HepG2 (cell line): ENCODE results near the gene LAMC3. TPM values are rescaled to one million over a fixed set of nuclear protein-coding genes. Genes with fewer than 3 reads are reported as not detected.

Experiments used
- ATAC-seq: fragments of 200-7000 bp; cut with Tn5 transposase; 3 replicates; pipeline ENCODE4 v1.9.1; 2020; ENCODE audit warnings: mild to moderate bottlenecking, moderate library complexity
- BruUV-seq: library from RNA; stranded (reverse); fragments of 400-500 nt; replicated peaks from 2 replicates; lab custom pipeline; 2021; lab: Mats Ljungman, UMichigan
- CTCF ChIA-PET: fragments of 300-600 bp; formaldehyde crosslinking; extraction: SDS; loops from one replicate; lab custom pipeline; 2021; ENCODE audit warnings: low total read pairs, inconsistent platforms, low intra/inter-chr PET ratio; lab: Yijun Ruan, JAX
- POLR2A ChIA-PET: fragments of 350-600 bp; sonication (Branson Sonifier 250); formaldehyde crosslinking; loops from one replicate; lab custom pipeline; 2020; ENCODE audit warnings: antibody characterized with exemption, inconsistent platforms; lab: Yijun Ruan, JAX
- DNase-seq: peaks from one replicate; pipeline ENCODE4 v3.0.0-alpha.2; 2015; ENCODE audit warnings: low spot score
- FAIRE-seq: peaks from 3 replicates; lab custom pipeline; 2011; peaks lifted over from hg19 to GRCh38; lab: Jason Lieb, UNC
- H2AFZ ChIP-seq: one replicate; pipeline ENCODE4 v1.6.1; 2011; ENCODE audit warnings: low read length, inconsistent platforms
- H3K27ac ChIP-seq: fragments of 300-600 bp; 3 replicates; pipeline ENCODE4 v1.8.0; 2011; ENCODE audit warnings: mixed run types, mild to moderate bottlenecking, mixed read lengths, low read length, inconsistent platforms; ENCODE audit not compliant: insufficient read depth; ENCODE audit errors: extremely low read length
- H3K27me3 ChIP-seq, 2 experiments: fragments of 200-600 bp in 1 of 2; 2 replicates in 1 of 2; 3 replicates in 1 of 2; pipeline versions ENCODE4 v1.6.0 to v1.8.0; 2011; ENCODE audit warnings: low read length in 2 of 2, mild to moderate bottlenecking in 2 of 2, moderate library complexity in 2 of 2, inconsistent platforms in 1 of 2; ENCODE audit not compliant: insufficient read depth in 2 of 2, control insufficient read depth in 1 of 2
- H3K36me3 ChIP-seq, 2 experiments: fragments of 200-600 bp in 1 of 2; replicated peaks in 1 of 2; 2 replicates in 1 of 2; 3 replicates in 1 of 2; pipeline versions ENCODE4 v1.5.1 to v1.8.0; 2011; ENCODE audit warnings: low read length in 2 of 2, inconsistent platforms in 1 of 2; ENCODE audit not compliant: insufficient read depth in 2 of 2, control insufficient read depth in 1 of 2
- H3K4me1 ChIP-seq: 2 replicates; pipeline ENCODE4 v1.5.1; 2012; ENCODE audit warnings: low read length, inconsistent platforms; ENCODE audit not compliant: insufficient read depth
- H3K4me2 ChIP-seq: 2 replicates; pipeline ENCODE4 v1.6.0; 2011; ENCODE audit warnings: low read depth, low read length, inconsistent platforms
- H3K4me3 ChIP-seq, 3 experiments: fragments of 200-600 bp in 1 of 3; sonication (generic), shearing (Covaris generic) in 1 of 3; replicated peaks in 1 of 3; 2 replicates each; pipeline ENCODE4 v1.5.1; 2011 to 2016; ENCODE audit warnings: low read length in 3 of 3, inconsistent platforms in 2 of 3, low read depth in 2 of 3, mild to moderate bottlenecking in 2 of 3, control low read depth in 1 of 3, mixed read lengths in 1 of 3; ENCODE audit not compliant: insufficient read depth in 1 of 3
- H3K79me2 ChIP-seq: one replicate; pipeline ENCODE4 v1.6.1; 2011; ENCODE audit warnings: low read length, inconsistent platforms; ENCODE audit not compliant: insufficient read depth
- H3K9ac ChIP-seq: 2 replicates; pipeline ENCODE4 v1.6.0; 2011; ENCODE audit warnings: mild to moderate bottlenecking, low read depth, low read length, inconsistent platforms; ENCODE audit not compliant: insufficient read depth
- H3K9me3 ChIP-seq: 2 replicates; pipeline ENCODE4 v1.5.1; 2012; ENCODE audit warnings: mild to moderate bottlenecking, low read length
- H4K20me1 ChIP-seq: 2 replicates; pipeline ENCODE4 v1.6.0; 2011; ENCODE audit warnings: inconsistent platforms, mild to moderate bottlenecking, low read length, moderate library complexity; ENCODE audit not compliant: insufficient read depth
- ESRRA ChIP-seq: sonication (generic); formaldehyde crosslinking; IDR thresholded peaks from 2 replicates; pipeline ENCODE4 v1.5.1; 2020; ENCODE audit warnings: mild to moderate bottlenecking, low read depth, missing genetic modification reagents
- FIP1L1 ChIP-seq: fragments of 200-400 bp; formaldehyde crosslinking; IDR thresholded peaks from 2 replicates; pipeline ENCODE4 v1.6.1; 2018; ENCODE audit warnings: low read depth, mild to moderate bottlenecking, low read length, moderate library complexity, borderline replicate concordance; ENCODE audit not compliant: insufficient read depth
- JUN ChIP-seq: sonication (generic); formaldehyde crosslinking; IDR thresholded peaks from 2 replicates; pipeline ENCODE4 v1.4.0; 2020; ENCODE audit warnings: mild to moderate bottlenecking, missing genetic modification reagents
- KLF12 ChIP-seq: sonication (generic); formaldehyde crosslinking; IDR thresholded peaks from 2 replicates; pipeline ENCODE4 v1.4.0; 2020; ENCODE audit warnings: missing genetic modification reagents, borderline replicate concordance
- MED13 ChIP-seq: sonication (generic); formaldehyde crosslinking; IDR thresholded peaks from 2 replicates; pipeline ENCODE4 v1.5.0; 2020; ENCODE audit warnings: missing genetic modification reagents
- MEF2D ChIP-seq: sonication (generic); formaldehyde crosslinking; IDR thresholded peaks from 2 replicates; pipeline ENCODE4 v1.5.1; 2020; ENCODE audit warnings: mild to moderate bottlenecking, missing genetic modification reagents
- PHF20 ChIP-seq: sonication (generic); formaldehyde crosslinking; IDR thresholded peaks from 2 replicates; pipeline ENCODE4 v1.5.0; 2020; ENCODE audit warnings: mild to moderate bottlenecking, missing genetic modification reagents
- RFX1 ChIP-seq: fragments of 450-650 bp; IDR thresholded peaks from 2 replicates; pipeline ENCODE4 v1.6.1; 2017
- SAP130 ChIP-seq: IDR thresholded peaks from 2 replicates; pipeline ENCODE4 v1.6.1; 2016; ENCODE audit warnings: low read depth
- SOX5 ChIP-seq: IDR thresholded peaks from 2 replicates; pipeline ENCODE4 v1.6.1; 2016; ENCODE audit warnings: borderline replicate concordance
- SPEN ChIP-seq: sonication (generic); formaldehyde crosslinking; IDR thresholded peaks from 2 replicates; pipeline ENCODE4 v1.5.1; 2020; ENCODE audit warnings: low read depth, mild to moderate bottlenecking, missing genetic modification reagents
- TCF7 ChIP-seq: sonication (generic); IDR thresholded peaks from 2 replicates; pipeline ENCODE4 v1.6.1; 2016; ENCODE audit warnings: antibody characterized with exemption, low read depth
- TCF7L2 ChIP-seq: IDR thresholded peaks from 2 replicates; pipeline ENCODE4 v1.6.1; 2011; ENCODE audit warnings: mild to moderate bottlenecking, low read depth, low read length, moderate library complexity
- ZNF160 ChIP-seq: sonication (generic); formaldehyde crosslinking; IDR thresholded peaks from 2 replicates; pipeline ENCODE4 v1.8.0; 2022; ENCODE audit warnings: mild to moderate bottlenecking, inconsistent platforms, missing genetic modification reagents
- ZNF225 ChIP-seq: sonication (generic); formaldehyde crosslinking; IDR thresholded peaks from 2 replicates; pipeline ENCODE4 v1.4.0; 2020; ENCODE audit warnings: mild to moderate bottlenecking, missing genetic modification reagents
- ZNF350 ChIP-seq: sonication (generic); formaldehyde crosslinking; IDR thresholded peaks from 2 replicates; pipeline ENCODE4 v1.4.0; 2020; ENCODE audit warnings: mild to moderate bottlenecking, low read depth, missing genetic modification reagents, borderline replicate concordance
- ZNF879 ChIP-seq: sonication (generic); formaldehyde crosslinking; IDR thresholded peaks from 2 replicates; pipeline ENCODE4 v1.8.1; 2023; ENCODE audit warnings: missing genetic modification reagents
- WGBS: methylation state at CpG from one replicate; pipeline ENCODE4 v1.1.6; 2017; ENCODE audit warnings: low lambda C conversion rate; 5-methylcytosine and 5-hydroxymethylcytosine counted together
- in situ Hi-C: cut with HindIII; loops from 2 replicates; pipeline ENCODE4 v1.10.0; 2017; ENCODE audit warnings: low pct_unique_long_range_greater_than_20kb; ENCODE audit not compliant: extremely low pct_ligation_motif_present
- intact Hi-C: fragments of 100-400 bp; cut with micrococcal nuclease; formaldehyde crosslinking; loops from one replicate; pipeline ENCODE4 v1.10.0; 2022; ENCODE audit not compliant: unreplicated experiment
- polyA plus RNA-seq, 8 experiments: library from polyadenylated mRNA; depleted of rRNA in 3 of 8; stranded (reverse) in 7 of 8; unstranded in 1 of 8; fragments of >200 nt; fragmentation: Illumina TruSeq in 4 of 8; extraction: Trizol in 4 of 8; gene quantifications; 2 replicates each; pipeline versions ENCODE4 v1.2.1 to v1.2.3, GENCODE V29; 2011 to 2016; ENCODE audit warnings: low read depth in 4 of 8, missing spikeins in 1 of 8, mixed read lengths in 1 of 8; ENCODE audit not compliant: insufficient read depth in 1 of 8
- total RNA-seq, 5 experiments: library from RNA; depleted of rRNA; stranded (reverse); fragments of >200 nt; fragmentation: Illumina TruSeq; extraction: Trizol; gene quantifications; 2 replicates each; pipeline ENCODE4 v1.2.3, GENCODE V29; 2016; ENCODE audit warnings: low read depth in 1 of 5

Gene LAMC3
- total and polyA plus RNA-seq, 2 of the 13 experiments (the other 11 are each of a cell fraction or from before 2014, with no cell fraction given), result 0.07 to 0.57 TPM

DNA sequence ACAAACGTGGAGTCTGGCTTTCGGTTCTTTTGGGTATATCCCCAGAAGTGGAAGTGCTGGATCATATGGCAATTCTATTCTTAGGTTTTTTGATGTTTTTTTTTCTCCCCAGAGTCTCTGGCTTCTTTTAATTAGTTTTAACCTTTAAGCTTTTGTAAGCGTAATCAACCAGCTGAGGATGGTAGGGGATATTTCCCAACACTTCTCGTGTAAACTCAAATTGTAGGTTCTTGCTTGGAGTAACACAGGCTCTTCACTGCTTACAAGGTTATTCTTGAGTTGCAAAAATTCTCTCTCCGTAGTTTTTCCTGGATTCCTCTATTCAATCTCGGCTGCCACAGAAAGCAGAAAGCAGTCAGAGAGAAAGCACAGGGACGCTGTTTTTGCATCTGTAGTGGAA lies 11.9 kb downstream of the LAMC3 start:
- Histone ChIP-seq H3K27ac (no peak overlapping the region), H3K36me3 (no peaks in the 10 kb centered on the region), H3K4me2 (no peak overlapping the region), H4K20me1 (peaks cover under 1% of the 10 kb centered on the region; the same call in 1 of the 2 replicates), H3K9me3 (no peaks in the 10 kb centered on the region), H3K9ac (no peak overlapping the region), H2AFZ (no peak overlapping the region), H3K4me1 (no peaks in the 10 kb centered on the region), H3K4me3 (no peak overlapping the region), H3K27me3 (peaks cover 3 to 66% of the 10 kb centered on the region in 2 experiments; a peak in 4 of 5 replicates), H3K79me2 (no peaks in the 10 kb centered on the region)
- WGBS, result 8% methylated on average over 7 of the region's 7 CpGs
- FAIRE-seq, result no peak
- no peak for ATAC-seq
- DNase-seq, result no peak
- no TSS peak for BruUV-seq
- CTCF ChIA-PET, result no interaction called here
- POLR2A ChIA-PET, result no interaction called here
- in situ Hi-C loops (no loop called here), intact Hi-C loops (no loop called here)
- no peak for TF ChIP-seq MED13 (CRISPR knock-in tag)
- TF ChIP-seq KLF12 (CRISPR knock-in tag), result no peak
- TF ChIP-seq ZNF160 (CRISPR knock-in tag), result no peak
- no peak for TF ChIP-seq ZNF350 (CRISPR knock-in tag)
- no peak for TF ChIP-seq FIP1L1
- TF ChIP-seq ESRRA (CRISPR knock-in tag), result no peak
- no peak for TF ChIP-seq SOX5 (CRISPR knock-in tag)
- TF ChIP-seq ZNF879 (CRISPR knock-in tag), result no peak
- TF ChIP-seq PHF20 (CRISPR knock-in tag), result no peak
- no peak for TF ChIP-seq ZNF225 (CRISPR knock-in tag)
- no peak for TF ChIP-seq JUN (CRISPR knock-in tag)
- no peak for TF ChIP-seq MEF2D (CRISPR knock-in tag)
- TF ChIP-seq TCF7L2, result no peak
- no peak for TF ChIP-seq TCF7
- TF ChIP-seq SPEN, result no peak
- TF ChIP-seq SAP130 (CRISPR knock-in tag), result no peak
- no peak for TF ChIP-seq RFX1
